Muscle of leg (tissue), 11 donors: ENCODE results near the gene AFAP1. TPM values are rescaled to one million over a fixed set of nuclear protein-coding genes. Genes with fewer than 3 reads are reported as not detected.
A peak's percentile ranks its signal among the peaks of the same experiment; 100 is the strongest.

Experiments
- DNase-seq: peaks from one replicate; pipeline ENCODE4 v3.0.0; 2013
- H3K27ac ChIP-seq: one replicate; pipeline ENCODE4 v1.5.1; 2013; ENCODE audit warnings: mild to moderate bottlenecking, low read length, control low read depth
- H3K27me3 ChIP-seq: one replicate; pipeline ENCODE4 v1.6.1; 2013; ENCODE audit warnings: low read length; ENCODE audit not compliant: control insufficient read depth, insufficient read depth
- H3K36me3 ChIP-seq: one replicate; pipeline ENCODE4 v1.6.1; 2013; ENCODE audit warnings: low read length; ENCODE audit not compliant: control insufficient read depth, insufficient read depth
- H3K4me1 ChIP-seq: one replicate; pipeline ENCODE4 v1.6.1; 2013; ENCODE audit warnings: low read length; ENCODE audit not compliant: control insufficient read depth, insufficient read depth
- H3K4me3 ChIP-seq: one replicate; pipeline ENCODE4 v1.5.1; 2013; ENCODE audit warnings: low read length, control low read depth
- H3K9me3 ChIP-seq: replicated peaks from 2 replicates; pipeline ENCODE4 v1.6.1; 2013; ENCODE audit warnings: low read depth, low read length; ENCODE audit not compliant: control insufficient read depth
- WGBS: methylation state at CpG from one replicate; pipeline ENCODE4 v1.1.5; 2013; ENCODE audit warnings: missing lambda C conversion rate; ENCODE audit not compliant: insufficient coverage; 5-methylcytosine and 5-hydroxymethylcytosine counted together
- polyA plus RNA-seq, 8 donors: library from polyadenylated mRNA; unstranded; fragments of 120-200 nt; gene quantifications; one replicate each; pipeline versions ENCODE4 v1.2.1 to v1.2.3, GENCODE V29; 2013; ENCODE audit warnings: inconsistent platforms in 1 of 8, low replicate concordance in 1 of 8; ENCODE audit not compliant: insufficient read length in 8 of 8, insufficient read depth in 1 of 8
- total RNA-seq: library from RNA; stranded (reverse); fragments of 120-200 nt; gene quantifications from one replicate; pipeline ENCODE4 v1.2.4, GENCODE V29; 2013

The AFAP1 gene
- total and polyA plus RNA-seq, 9 donors = 21.9 to 43.0 (median 34.3) TPM

DNA sequence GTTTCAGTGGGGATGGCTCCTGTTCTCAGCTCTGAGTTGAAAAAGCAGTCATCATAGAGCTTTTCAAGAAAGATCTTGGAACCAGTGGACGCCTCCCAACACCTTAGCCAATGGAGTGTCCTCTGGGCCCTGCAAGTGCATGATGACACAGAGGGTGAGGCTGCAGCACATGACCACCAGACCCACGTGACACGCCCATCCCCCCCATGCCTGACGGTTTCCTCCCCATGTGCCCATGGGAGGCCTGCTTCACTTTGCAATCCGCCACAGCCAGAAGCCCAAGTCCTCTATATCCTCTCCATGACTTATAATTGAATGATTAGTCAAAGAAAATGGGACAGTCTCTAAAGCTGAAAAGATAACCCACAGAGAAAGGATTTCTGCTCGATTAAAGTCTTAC, 187.0 kb downstream of the AFAP1 start:
- 84% methylated on average over 2 of the region's 6 CpGs for WGBS
- no peak for DNase-seq
- H3K4me3 ChIP-seq = no peak overlapping the region
- H3K9me3 ChIP-seq = no peaks in the 10 kb centered on the region
- H3K27me3 ChIP-seq = no peaks in the 10 kb centered on the region
- no peak overlapping the region for H3K27ac ChIP-seq
- H3K36me3 ChIP-seq = peaks cover 19% of the 10 kb centered on the region
- H3K4me1 ChIP-seq = peaks cover 10% of the 10 kb centered on the region

GRCh38 chr4:7750972-7751371, 188.7 kb downstream of the AFAP1 start:
- H3K9me3 ChIP-seq = no peaks in the 10 kb centered on the region
- H3K36me3 ChIP-seq = peaks cover 7% of the 10 kb centered on the region
- no peak overlapping the region for H3K4me3 ChIP-seq
- no peaks in the 10 kb centered on the region for H3K27me3 ChIP-seq
- peaks cover 13% of the 10 kb centered on the region for H3K4me1 ChIP-seq
- DNase-seq = no peak
- H3K27ac ChIP-seq = no peak overlapping the region

- DNase-seq = peak; percentile 68
- Histone ChIP-seq H3K9me3 (no peaks in the 10 kb centered on the region), H3K36me3 (peaks cover 5% of the 10 kb centered on the region), H3K4me3 (no peak overlapping the region), H3K27ac (no peak overlapping the region), H3K4me1 (peaks cover 16% of the 10 kb centered on the region), H3K27me3 (no peaks in the 10 kb centered on the region)
- WGBS = 38% methylated on average over 5 of the region's 6 CpGs
Measured at GRCh38 chr4:7750523-7750922, 189.1 kb downstream of the AFAP1 start.

DNA sequence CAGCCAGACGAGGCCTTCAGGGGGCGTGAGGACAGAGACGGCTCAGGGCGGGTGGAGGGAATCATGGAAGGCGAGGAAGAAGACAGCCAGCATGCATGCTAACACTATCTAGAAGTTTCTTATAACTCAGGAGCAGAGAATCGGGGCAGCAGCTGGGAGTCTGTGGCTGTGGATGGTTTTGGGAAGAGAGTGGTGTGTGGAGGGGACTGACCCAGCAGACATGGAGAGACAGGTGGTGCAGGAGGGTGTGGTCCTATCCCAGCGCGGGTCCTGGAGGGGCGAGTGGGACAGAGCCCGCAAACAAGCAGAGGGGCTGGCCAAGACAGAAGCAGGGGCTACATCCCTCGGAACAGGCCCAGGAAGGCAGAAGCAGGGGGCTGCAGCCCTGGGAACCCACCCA, 192.1 kb downstream of the AFAP1 start:
- Histone ChIP-seq H3K27ac (no peak overlapping the region), H3K9me3 (no peaks in the 10 kb centered on the region), H3K4me1 (peaks cover 12% of the 10 kb centered on the region), H3K27me3 (no peaks in the 10 kb centered on the region), H3K36me3 (peaks cover 3% of the 10 kb centered on the region), H3K4me3 (no peak overlapping the region)
- 62% methylated on average over 11 of the region's 11 CpGs for WGBS
- DNase-seq = no peak

DNA sequence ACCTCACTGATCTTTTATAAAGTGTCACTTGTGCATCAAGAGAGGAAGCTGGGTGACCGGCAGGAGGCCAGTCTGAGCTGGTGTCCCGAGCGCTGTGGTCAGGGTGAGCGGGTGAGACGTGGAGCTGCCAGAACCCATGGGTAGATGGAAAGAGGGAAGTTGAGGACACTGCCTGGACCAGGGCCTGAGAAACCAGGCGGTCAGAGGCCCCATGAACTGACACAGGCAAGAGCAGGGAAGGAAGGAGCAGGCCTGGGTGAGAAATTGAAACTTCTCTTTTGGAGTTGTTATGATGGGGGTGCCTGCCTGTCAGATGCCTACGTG, 192.6 kb downstream of the AFAP1 start:
- 79% methylated on average over 7 of the region's 7 CpGs for WGBS
- no peak for DNase-seq
- H3K4me3 ChIP-seq = no peak overlapping the region
- no peaks in the 10 kb centered on the region for H3K27me3 ChIP-seq
- no peak overlapping the region for H3K27ac ChIP-seq
- peaks cover 3% of the 10 kb centered on the region for H3K36me3 ChIP-seq
- H3K9me3 ChIP-seq = no peaks in the 10 kb centered on the region
- H3K4me1 ChIP-seq = peaks cover 12% of the 10 kb centered on the region

DNA sequence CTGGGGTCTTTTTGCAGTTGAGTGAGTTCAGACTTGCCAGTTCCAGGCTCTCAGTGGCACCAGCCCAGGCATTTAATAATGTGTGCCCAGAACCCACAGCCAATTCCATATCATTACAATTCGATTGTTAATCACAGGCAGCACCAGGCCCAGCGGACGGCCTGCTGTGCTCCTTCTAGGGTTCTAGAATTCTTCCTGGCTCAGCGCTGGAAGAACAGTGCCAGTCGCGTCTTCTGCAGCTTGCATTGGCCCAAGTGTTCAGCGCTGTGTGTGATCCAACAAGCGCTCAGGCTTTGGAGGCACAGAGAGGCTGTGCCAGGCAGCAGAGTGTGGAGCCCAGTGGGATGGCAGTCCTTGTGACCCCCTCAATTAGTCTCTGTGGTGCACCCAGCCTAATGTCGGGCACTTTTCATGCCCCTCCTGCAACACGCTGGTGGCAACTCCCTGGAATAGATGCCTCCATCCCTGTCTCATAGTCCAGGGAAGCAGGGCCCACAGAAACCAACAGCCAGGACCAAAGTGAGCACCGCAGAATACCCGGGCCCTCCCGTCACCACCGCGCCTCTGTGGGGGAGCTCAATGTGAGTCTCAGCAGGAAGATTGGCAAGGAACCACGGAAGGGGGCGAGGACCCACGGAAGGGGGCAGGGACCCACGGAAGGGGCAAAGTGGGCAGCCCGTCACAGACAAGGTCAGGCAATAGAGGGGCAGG, 193.2 kb downstream of the AFAP1 start:
- no peaks in the 10 kb centered on the region for H3K27me3 ChIP-seq
- peaks cover 12% of the 10 kb centered on the region for H3K4me1 ChIP-seq
- H3K27ac ChIP-seq = no peak overlapping the region
- 93% methylated on average over 20 of the region's 20 CpGs for WGBS
- no peaks in the 10 kb centered on the region for H3K9me3 ChIP-seq
- DNase-seq = no peak
- H3K36me3 ChIP-seq = peaks cover 3% of the 10 kb centered on the region
- no peak overlapping the region for H3K4me3 ChIP-seq

- no peaks in the 10 kb centered on the region for H3K9me3 ChIP-seq
- no peak overlapping the region for H3K27ac ChIP-seq
- no peaks in the 10 kb centered on the region for H3K27me3 ChIP-seq
- H3K36me3 ChIP-seq = peaks cover 3% of the 10 kb centered on the region
- H3K4me3 ChIP-seq = no peak overlapping the region
- DNase-seq = no peak
- WGBS = 67% methylated on average over 10 of the region's 15 CpGs
- H3K4me1 ChIP-seq = peaks cover 12% of the 10 kb centered on the region
Measured at GRCh38 chr4:7745301-7745885, 194.3 kb downstream of the AFAP1 start.

DNA sequence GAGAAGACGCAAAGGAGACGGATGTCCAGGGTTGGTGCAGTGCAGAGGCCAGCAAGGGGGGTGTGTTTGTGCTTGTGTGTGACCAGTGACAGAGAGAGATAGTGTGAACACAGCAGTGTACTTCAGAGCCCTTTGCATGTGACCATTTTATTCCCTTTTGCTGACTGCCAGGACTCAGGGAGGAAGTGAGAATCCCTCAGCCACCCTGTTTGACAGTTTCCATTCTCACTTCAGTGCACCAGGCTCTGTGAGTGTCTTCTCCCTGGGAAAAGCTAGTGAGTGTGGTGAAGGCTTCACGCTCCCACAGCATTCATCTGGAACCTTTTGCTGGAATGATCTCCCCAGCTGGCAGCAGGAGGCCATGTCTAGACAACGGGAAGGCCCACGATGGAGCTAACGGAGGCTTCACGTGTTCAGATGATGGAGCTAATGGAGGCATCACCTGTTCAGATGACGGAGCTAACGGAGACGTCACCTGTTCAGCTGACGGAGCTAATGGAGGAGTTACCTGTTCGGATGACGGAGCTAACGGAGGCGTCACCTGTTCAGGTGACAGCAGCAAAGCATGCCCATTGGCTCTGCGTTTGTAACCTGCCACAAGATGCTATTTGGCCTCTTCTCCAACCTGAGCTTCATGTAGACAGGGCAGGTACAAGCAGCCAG, 195.4 kb downstream of the AFAP1 start:
- H3K9me3 ChIP-seq = no peaks in the 10 kb centered on the region
- no peaks in the 10 kb centered on the region for H3K27me3 ChIP-seq
- 75% methylated on average over 15 of the region's 16 CpGs for WGBS
- no peak overlapping the region for H3K27ac ChIP-seq
- H3K4me3 ChIP-seq = no peak overlapping the region
- peaks cover 3% of the 10 kb centered on the region for H3K36me3 ChIP-seq
- peaks cover 12% of the 10 kb centered on the region for H3K4me1 ChIP-seq
- DNase-seq = peak; percentile 68

GRCh38 chr4:7742807-7743280, 196.8 kb downstream of the AFAP1 start:
- Histone ChIP-seq H3K27me3 (no peaks in the 10 kb centered on the region), H3K36me3 (peaks cover 9% of the 10 kb centered on the region), H3K27ac (no peak overlapping the region), H3K4me1 (peaks cover 12% of the 10 kb centered on the region), H3K9me3 (peaks cover 1% of the 10 kb centered on the region), H3K4me3 (no peak overlapping the region)
- WGBS = 50% methylated on average over 8 of the region's 8 CpGs
- DNase-seq = no peak

- H3K27ac ChIP-seq = no peak overlapping the region
- peaks cover 15% of the 10 kb centered on the region for H3K36me3 ChIP-seq
- H3K4me3 ChIP-seq = no peak overlapping the region
- 89% methylated on average over 13 of the region's 18 CpGs for WGBS
- H3K27me3 ChIP-seq = no peaks in the 10 kb centered on the region
- no peak for DNase-seq
- peaks cover 6% of the 10 kb centered on the region for H3K4me1 ChIP-seq
- H3K9me3 ChIP-seq = peaks cover 4% of the 10 kb centered on the region
Measured at GRCh38 chr4:7741946-7742806, 197.5 kb downstream of the AFAP1 start.
